ENCODE results near the gene CALN1. TPM values are rescaled to one million over a fixed set of nuclear protein-coding genes. Genes with fewer than 3 reads are reported as not detected.
"Not testable (repeated sequence)": the region's sequence is repeated elsewhere in the genome, so short reads cannot be mapped to it uniquely, and the experiment has no call there.

CALN1 gene
- polyA plus RNA-seq (2011; rRNA removed) (not detected in 2 replicates), polyA minus RNA-seq (2011; rRNA and poly(A)+ RNA removed) (not detected in 2 replicates)

DNA sequence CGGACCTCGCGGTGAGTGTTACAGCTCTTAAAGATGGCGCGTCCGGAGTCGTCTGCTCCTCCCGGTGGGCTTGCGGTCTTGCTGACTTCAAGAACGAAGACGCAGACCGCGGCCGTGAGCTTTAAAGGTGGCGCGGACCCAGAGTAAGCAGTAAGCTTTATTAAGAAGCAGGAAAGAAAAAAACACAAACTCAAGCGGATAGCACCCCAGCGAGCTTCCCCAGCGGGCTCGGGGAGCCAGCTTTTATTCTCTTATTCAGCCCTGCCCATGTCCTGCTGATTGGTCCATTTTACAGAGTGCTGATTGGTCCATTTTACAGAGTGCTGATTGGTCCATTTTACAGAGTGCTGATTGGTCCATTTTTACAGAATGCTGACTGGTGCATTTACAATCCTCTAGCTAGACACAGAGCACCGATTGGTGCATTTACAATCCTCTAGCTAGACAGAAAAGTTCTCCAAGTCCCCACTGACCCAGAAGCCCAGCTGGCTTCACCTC lies at the start of gene CALN1:
TSS of gene CALN1 (minus strand) at position 218 of the 498 bp plus-strand sequence.
- H3K27me3 ChIP-seq (ENCODE audit: control insufficient read depth, insufficient read depth, low read length); CTCF ChIA-PET; H3K36me3 ChIP-seq (ENCODE audit: control insufficient read depth, insufficient read depth, low read length); H3K4me3 ChIP-seq (ENCODE audit: low read depth, low read length); DNase-seq (ENCODE audit: low read depth); POLR2A ChIA-PET: not testable (repeated sequence)

GRCh38 chr7:72453471-72453870 lies 41.3 kb upstream of the CALN1 start:
- H3K27me3 ChIP-seq (ENCODE audit: control insufficient read depth, insufficient read depth, low read length): no peaks in the 10 kb centered on the region
- ChIA-PET CTCF (no interaction called here), POLR2A (no interaction called here)
- no peak overlapping the region for H3K4me3 ChIP-seq (ENCODE audit: low read depth, low read length)
- TF ChIP-seq CTCF (IDR thresholded peaks at IDR 0.05; ENCODE audit: insufficient read depth, low read depth, low read length): no peak
- no peaks in the 10 kb centered on the region for H3K36me3 ChIP-seq (ENCODE audit: control insufficient read depth, insufficient read depth, low read length)
- DNase-seq (ENCODE audit: low read depth): no peak

DNA sequence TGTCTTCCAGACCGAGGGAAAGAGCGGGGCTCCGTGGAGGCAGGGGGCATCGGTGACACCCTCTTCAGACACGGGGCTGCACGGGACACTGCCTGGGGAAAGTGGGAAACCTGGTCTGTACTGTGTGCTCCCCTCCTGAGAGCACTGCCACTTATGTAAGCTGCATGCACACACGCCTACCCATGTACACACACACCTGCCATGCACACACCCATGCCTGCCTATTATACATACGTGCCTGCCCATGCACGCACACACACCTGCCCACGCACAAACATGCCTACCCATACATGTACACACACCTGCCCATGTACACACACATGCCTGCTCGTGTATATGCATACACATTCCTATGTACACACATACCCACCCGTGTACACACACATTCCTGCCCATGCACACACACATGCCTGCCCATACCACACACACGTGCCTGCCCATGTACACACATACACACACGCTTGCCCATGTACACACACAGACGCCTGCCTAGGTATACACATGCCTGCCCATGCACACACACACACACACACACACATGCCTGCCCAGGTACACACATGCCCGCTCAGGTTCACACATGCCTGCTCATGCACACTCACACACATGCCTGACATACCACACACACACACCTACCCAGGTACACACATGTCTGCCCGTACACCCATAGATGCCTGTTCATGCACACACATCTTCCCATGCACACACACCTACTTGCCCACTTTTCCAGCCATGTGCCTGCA lies 35.5 kb upstream of the CALN1 start:
- no peak for DNase-seq (ENCODE audit: low read depth)
- no peaks in the 10 kb centered on the region for H3K36me3 ChIP-seq (ENCODE audit: control insufficient read depth, insufficient read depth, low read length)
- no peaks in the 10 kb centered on the region for H3K27me3 ChIP-seq (ENCODE audit: control insufficient read depth, insufficient read depth, low read length)
- TF ChIP-seq CTCF (IDR thresholded peaks at IDR 0.05; ENCODE audit: insufficient read depth, low read depth, low read length): no peak
- H3K4me3 ChIP-seq (ENCODE audit: low read depth, low read length): no peak overlapping the region
- CTCF ChIA-PET: no interaction called here
- POLR2A ChIA-PET: no interaction called here

DNA sequence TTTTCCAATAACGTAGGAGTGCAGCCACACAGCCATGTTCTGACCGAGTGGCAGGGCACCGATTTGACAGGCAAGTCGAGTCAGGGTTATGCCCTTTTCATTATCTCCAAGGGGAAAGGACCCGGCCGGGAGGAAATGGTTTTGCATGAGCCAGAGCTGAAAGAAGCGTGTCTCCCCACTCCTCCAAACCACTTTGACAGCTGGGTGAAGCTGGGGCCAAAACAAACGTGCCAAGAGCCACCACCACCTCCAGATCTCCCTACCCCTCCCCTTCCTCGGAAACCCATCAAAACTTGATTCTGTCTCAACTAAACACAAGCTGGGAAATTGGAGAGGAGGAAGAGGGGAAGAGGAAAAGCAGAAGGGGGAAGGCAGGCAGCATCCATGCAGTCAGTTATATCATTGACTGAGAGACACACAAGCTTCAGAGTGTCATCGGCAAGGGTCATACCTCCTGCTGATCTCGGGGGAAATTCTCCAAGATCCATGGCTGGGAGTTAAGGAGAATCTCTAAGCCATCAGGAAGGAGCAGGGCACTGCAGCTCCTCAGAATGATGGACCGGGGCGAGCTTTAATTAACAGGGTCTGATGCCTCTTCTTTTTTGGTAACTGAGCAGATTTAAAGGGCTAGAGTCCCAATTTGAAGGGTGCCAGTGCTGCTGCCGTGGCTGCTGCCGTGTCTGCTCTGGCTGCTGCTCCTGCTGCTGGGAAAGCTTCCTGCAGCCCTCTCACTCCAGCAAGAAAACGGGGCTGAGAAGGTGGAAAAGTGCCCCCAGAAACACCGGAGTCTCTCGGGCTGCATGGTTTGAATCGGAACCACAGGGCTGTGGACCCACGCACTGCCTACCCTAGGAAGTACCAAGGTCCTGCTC lies 34.7 kb upstream of the CALN1 start:
- CTCF ChIA-PET: no interaction called here
- POLR2A ChIA-PET: no interaction called here
- no peaks in the 10 kb centered on the region for H3K27me3 ChIP-seq (ENCODE audit: control insufficient read depth, insufficient read depth, low read length)
- no peak overlapping the region for H3K4me3 ChIP-seq (ENCODE audit: low read depth, low read length)
- DNase-seq (ENCODE audit: low read depth): no peak
- no peak for TF ChIP-seq CTCF (IDR thresholded peaks at IDR 0.05; ENCODE audit: insufficient read depth, low read depth, low read length)
- no peaks in the 10 kb centered on the region for H3K36me3 ChIP-seq (ENCODE audit: control insufficient read depth, insufficient read depth, low read length)

DNA sequence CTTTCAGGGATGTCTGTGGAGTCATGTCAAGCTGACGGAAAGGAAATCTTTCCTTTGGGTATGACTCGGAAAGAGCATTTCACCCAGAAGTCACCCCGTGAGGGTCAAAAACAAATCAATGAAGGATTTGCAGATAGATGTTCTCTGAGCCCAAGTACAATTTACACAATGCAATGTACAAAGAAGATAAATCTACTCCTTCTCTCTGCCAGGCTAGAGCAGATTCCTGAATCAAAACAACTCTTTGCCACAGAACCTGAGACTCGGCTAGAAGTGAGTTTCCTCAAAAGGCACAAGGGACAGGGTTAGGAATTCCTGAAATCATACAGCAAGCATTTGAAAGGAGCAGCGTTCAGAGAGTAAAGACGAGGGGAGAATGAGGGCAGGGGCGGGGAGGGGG lies 34.0 kb upstream of the CALN1 start:
- DNase-seq (ENCODE audit: low read depth): no peak
- H3K36me3 ChIP-seq (ENCODE audit: control insufficient read depth, insufficient read depth, low read length): no peaks in the 10 kb centered on the region
- ChIA-PET CTCF (no interaction called here), POLR2A (no interaction called here)
- no peak for TF ChIP-seq CTCF (IDR thresholded peaks at IDR 0.05; ENCODE audit: insufficient read depth, low read depth, low read length)
- H3K4me3 ChIP-seq (ENCODE audit: low read depth, low read length): no peak overlapping the region
- no peaks in the 10 kb centered on the region for H3K27me3 ChIP-seq (ENCODE audit: control insufficient read depth, insufficient read depth, low read length)
